22Rv1 (cell line): ENCODE results near the gene RASSF5.

Experiments
- ZFX ChIP-seq: fragments of 450-650 bp; IDR thresholded peaks from 2 replicates; pipeline ENCODE4 v1.6.1; 2017; ENCODE audit warnings: antibody characterized with exemption, borderline replicate concordance
- TF ChIP-seq, protein P1 (sequence below): fragments of 450-650 bp; IDR thresholded peaks from 2 replicates; pipeline ENCODE4 v1.5.1; 2017; ENCODE audit warnings: mild to moderate bottlenecking

DNA sequence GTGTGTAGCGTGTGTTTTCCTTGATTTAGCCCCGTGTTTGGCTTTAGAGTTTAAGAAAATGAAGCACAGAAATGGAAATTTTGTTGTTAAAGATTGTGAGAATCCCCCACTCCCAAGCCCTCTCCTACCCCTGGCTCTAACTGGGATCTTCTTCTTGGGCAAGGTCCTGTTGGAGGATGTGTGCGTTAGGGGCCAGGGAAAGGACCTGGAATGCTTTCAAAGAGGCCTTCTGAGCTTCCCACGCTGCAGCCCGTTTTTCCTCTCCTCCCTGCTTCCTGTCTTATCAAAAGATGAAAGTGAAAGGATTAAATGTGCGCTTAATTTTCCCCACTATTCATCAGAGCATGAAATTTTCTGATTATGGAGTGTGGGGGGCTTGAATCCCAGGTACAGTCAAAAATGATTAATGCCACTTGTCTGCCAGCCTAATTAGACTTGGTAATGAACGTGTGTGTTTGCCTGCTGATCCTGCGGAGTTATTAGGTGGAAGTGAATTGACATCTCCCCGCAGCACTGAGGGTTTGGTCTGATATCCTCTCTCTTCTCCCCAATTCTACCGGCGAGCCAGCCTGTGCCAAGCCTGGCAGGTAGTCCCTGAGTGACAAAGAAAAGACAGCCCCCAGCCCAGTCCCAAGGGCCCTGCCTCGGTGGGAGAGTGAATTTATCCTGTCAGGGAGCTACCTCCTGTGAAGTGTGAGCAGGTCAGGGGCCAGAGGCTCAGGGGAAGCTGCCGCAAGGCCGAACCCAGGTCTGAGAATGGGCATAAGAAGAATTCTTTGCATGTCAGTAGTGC is 4.9 kb downstream of the RASSF5 start:
- TF ChIP-seq, protein P1, sequence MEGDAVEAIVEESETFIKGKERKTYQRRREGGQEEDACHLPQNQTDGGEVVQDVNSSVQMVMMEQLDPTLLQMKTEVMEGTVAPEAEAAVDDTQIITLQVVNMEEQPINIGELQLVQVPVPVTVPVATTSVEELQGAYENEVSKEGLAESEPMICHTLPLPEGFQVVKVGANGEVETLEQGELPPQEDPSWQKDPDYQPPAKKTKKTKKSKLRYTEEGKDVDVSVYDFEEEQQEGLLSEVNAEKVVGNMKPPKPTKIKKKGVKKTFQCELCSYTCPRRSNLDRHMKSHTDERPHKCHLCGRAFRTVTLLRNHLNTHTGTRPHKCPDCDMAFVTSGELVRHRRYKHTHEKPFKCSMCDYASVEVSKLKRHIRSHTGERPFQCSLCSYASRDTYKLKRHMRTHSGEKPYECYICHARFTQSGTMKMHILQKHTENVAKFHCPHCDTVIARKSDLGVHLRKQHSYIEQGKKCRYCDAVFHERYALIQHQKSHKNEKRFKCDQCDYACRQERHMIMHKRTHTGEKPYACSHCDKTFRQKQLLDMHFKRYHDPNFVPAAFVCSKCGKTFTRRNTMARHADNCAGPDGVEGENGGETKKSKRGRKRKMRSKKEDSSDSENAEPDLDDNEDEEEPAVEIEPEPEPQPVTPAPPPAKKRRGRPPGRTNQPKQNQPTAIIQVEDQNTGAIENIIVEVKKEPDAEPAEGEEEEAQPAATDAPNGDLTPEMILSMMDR: no peak
- no peak for TF ChIP-seq ZFX
